AML-193 (cell line): ENCODE measurements around the gene MAGI2.
"Not testable (repeated sequence)": the region's sequence is repeated elsewhere in the genome, so short reads cannot be mapped to it uniquely, and the experiment has no call there.

Source experiments
- DNase-seq, 2 experiments: peaks; one replicate each; lab custom pipeline; 2025; lab: John Stamatoyannopoulos, UW

MAGI2 gene

DNA sequence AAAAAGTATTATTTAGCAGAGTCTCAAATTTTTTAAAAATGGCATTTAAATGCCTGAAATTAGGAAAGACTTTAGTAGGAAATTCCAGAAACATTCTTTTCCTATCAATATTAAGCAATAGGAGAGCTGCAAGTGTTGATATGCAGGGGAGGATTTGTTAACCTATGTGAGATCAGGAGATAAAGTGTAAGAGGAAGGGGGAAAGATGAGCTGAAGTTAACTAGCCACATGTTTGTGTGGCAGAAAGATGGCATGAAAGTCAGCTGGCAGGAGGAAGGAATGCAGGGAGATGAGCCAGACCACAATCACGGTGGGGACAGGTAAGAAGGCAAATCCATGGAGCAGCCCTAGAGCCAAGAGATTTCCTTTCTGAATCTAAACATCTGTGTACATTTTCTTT, 303.6 kb downstream of the MAGI2 start:
- no peak for DNase-seq

DNA sequence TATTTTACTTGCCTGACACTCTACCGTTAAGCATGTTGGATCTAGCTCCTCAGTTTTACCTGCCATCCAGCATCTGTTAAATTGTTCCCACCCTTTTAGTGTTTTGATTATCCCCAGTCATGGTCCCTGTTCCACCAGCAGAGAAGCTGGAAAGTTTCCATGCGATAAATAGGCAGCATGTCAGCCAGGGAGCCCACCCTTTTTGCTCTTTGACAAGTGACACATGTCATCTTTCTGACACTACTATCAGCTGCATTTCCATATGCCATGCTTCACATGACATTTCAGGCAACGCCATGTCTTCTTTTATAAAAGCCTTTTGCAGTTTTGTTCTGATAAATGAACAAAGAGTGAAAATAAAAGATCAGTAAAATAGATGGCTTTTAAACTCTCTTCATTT, 310.8 kb downstream of the MAGI2 start:
- no peak for DNase-seq

DNA sequence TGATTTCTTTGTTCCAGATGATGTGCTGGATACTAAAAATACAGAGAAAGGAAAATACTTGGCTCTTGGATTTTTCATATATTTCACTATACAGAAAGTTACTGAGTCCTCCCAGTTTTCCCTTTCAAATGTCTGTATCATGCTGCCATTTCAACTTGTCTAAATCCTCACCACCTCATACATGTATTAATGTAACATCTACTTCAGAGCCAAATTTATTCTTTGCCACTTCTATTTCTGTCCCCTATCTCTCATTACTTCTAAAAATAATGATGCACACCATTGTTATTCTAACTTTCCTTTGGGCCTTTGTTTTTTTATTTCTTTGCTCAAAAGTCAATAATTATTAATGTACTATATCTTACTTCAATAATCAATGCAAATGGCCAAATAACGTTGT, 312.2 kb downstream of the MAGI2 start:
- DNase-seq = no peak

DNA sequence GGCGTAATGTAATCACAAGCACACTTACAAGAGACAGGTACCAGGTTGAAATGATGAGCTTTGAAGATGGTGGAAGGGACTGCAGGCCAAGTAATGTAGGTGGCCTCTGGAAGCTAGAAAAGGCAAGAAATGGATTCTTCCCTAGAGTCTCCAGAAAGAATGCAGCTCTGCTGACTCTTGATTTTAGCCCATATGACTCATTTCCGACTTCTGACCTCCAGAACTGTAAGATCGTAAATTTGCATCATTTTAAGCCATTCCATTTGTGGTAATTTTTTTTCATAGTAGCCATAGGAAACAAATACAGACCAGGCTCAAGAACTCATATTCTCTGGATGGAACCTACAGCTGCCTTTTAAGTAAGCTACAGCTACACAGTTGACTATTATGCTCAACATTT, 315.5 kb downstream of the MAGI2 start:
- no peak for DNase-seq

DNA sequence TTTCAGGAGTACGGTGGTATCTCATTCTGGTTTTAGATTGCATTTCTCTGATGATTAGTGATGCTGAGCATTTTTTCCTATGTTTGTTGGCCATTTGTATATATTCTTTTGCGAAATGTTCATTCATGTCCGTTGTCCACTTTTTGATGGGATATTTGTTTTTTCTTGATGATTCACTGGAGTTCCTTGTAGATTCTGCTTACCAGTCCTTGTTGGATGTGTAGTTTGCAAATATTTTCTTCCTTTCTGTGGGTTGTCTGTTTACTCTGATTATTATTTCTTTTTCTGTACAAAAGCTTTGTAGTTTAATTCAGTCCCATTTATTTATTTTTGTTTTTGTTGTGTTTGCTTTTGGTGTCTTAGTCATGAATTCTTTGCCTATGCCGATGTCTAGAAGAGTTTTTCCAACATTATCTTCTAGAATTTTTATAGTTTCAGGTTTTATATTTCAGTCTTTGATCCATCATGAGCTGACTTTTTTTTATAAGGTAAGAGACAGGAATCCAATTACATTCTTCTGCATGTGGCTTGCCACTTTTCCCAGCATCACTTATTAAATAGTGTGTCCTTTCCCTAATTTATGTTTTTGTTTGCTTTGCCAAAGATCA, 320.5 kb downstream of the MAGI2 start:
- DNase-seq = no peak

DNA sequence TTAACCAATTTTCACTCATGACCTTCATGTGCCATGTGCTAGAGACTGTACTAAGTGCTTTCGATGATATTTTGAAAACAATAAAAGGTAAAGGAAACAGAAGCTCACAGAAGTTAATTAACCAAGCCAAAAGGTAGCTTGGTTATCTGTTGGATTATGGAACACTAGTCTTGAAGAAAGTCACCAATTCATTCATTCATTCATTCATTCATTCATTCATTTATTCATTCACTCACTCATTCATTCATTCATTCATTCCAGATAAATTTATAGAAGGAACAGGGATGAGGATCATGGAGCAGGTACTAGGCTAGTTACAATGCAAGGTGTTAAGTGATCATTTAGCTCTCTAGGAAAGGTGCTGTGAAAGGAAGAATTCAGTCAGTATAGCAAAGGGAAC, 322.8 kb downstream of the MAGI2 start:
- DNase-seq = no peak

DNA sequence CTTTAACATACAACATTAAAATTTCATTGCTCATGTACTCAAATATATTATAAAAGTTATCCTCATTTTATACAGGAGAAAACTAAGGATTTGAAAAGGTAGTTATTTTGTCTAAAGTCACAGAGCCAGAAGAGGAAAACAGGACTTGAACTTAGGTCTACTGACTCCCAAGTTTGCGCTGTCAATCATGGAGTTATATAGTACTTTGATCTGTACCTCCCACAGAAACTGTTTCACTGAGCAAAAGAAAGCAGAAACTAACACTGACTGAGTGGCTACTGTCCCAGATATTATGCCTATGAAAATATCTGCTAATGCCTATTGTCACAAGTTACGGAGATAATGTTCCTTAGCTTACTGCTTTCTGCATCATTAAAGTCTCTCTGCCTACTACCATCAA, 329.1 kb downstream of the MAGI2 start:
- DNase-seq = no peak

DNA sequence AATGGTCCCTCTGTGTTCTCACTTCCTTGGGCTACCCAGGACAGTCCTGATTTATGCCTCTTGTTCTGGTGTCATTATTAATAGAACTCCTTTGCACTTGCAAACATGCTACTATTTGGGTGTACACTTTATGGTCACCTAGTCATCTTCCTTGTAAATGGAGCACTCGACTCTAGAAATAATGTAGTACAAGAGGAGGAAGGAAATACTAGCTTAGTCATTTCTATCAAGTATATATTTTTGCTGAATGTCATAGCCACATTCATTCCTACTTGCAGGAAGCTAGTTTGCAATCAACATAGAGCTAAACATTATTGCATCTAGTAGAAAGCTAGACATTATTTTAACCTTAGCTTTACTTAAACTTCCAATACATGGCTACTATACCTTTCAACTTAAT, 335.3 kb downstream of the MAGI2 start:
- DNase-seq = no peak

DNA sequence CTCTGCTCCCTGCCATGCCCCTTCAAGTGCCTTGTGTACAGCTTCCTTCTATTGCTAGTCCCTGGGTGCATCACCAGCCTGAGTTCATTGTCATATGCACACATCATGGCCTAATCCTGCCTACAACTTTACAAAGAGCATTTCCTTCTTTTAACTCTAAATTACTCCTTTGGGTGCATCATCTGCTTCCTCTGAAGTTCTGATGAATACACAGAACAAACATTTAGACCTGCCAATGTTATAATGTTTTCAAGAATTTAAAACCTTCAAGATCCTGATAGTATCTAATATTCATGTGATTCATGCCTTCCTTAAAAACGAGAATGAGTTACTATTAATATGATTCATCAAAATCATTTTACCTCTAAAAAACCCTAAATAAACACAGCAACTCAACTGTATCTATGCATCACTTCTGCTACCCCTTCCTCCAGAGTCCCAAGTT, 357.1 kb downstream of the MAGI2 start:
- DNase-seq = no peak

DNA sequence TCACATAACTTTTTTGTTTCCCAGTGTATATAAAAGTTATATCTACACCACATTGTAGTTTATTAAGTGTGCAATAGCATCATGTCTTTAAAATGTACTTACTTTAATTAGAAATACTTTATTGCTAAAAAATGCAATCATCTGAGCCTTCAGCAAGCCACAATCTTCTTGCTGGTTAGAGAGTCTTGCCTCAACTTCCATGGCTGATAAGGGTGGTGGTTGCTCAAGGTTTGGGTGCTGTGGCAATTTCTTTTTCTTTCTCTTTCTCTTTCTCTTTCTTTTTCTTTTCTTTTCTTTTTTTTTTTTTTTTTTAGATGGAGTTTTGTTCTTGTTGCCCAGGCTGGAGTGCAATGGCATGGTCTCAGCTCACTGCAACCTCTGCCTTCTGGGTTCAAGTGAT, 360.0 kb downstream of the MAGI2 start:
- DNase-seq = no peak

DNA sequence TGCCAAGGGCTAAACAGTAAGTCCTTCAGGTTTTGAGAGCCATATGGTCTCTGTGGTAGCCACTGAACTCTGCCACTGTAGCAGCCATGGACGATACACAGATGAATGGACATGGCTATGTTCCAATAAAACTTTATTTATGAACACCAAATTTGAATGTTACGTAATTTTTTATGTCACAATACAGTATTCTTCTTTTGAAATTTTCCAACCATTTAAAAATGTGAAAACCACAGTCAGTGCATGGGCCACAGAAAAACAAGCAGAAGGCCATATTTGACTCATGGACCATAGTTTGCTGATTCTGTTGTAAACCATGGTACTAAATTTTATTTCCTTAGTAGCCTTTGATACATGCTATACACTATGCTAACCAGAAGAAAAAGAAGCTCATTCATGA, 361.8 kb downstream of the MAGI2 start:
- no peak for DNase-seq

DNA sequence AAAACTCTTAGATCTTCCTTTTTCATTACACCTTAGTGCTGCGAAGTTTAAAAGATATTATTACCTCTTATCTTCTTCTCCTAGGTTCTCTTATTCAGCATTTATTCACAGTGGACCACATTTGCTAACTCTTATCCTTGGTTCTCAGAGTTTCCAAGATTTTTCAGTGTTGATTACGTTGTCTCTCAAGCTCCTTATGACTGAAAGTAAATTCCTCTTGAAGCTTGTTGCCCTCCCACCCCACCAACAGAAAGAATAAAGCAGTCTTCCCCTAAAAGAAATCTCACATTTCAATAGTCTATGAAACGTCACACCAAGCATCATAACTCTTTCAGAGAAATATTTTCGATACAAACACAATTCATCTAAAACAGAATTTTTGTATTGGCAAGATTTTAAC, 362.5 kb downstream of the MAGI2 start:
- DNase-seq = no peak

DNA sequence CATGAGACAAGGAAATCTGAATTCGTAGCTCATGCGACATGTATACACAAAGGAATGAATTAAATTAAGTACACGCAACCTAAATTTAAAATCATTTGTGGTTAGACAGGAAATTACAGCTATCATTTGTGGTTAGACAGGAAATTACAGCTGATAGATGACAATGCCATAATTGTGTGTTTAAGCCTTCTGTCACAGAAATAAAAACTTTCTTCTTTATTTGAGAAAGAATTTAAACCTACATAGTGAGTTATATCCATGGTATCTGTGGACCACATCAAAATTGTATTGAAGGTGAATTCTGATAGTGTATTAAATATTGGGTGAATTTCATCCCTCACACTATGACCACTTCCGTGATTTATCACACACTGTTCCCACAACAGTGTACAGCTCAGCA, 362.9 kb downstream of the MAGI2 start:
- DNase-seq = no peak

DNA sequence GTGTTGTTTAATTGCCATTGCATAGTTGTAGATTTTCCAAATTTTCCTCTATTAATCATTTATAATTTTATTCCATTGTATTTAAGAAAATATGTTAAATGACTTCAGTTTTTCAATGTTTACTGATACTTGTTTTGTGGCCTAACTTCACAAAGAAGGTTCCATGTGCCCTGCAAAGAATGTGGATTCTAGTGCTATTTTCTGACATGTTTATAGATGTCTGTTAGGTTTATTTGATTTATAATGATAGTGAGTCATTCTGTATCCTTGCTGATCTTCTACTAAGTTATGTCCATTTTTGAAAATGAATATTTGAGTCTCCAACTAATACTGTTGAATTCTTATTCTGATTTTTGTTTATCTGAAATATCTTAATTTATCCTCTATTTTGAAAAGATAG, 369.0 kb downstream of the MAGI2 start:
- DNase-seq = no peak

DNA sequence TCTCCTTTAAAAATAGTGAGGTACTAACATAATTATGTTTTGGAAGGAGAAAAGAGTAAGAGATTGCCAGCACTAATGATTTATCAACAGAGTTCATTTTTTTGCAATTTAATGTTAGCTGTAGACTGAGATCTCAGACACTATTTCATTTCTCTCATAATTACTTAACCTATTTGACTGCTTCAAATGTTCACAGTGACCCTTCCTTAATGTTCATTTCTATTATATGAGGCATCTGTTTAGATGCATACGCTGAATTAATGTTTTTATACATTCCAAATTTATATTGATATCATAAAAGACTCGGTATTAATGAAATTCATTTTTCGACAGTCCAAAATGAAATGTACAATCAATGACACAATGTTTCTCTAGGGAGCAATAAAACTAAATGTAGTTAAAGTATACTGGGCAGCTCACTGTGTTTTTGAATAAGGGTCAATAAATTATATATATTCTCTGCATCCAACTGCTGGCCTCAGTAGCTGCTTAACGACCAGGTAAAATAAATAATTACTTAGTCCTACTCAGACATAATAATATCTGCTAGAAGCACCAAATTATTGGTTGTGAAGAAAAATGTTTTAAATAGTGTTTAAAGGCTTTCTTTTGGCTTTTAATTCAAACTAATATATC, 373.4 kb downstream of the MAGI2 start:
- DNase-seq = no peak

DNA sequence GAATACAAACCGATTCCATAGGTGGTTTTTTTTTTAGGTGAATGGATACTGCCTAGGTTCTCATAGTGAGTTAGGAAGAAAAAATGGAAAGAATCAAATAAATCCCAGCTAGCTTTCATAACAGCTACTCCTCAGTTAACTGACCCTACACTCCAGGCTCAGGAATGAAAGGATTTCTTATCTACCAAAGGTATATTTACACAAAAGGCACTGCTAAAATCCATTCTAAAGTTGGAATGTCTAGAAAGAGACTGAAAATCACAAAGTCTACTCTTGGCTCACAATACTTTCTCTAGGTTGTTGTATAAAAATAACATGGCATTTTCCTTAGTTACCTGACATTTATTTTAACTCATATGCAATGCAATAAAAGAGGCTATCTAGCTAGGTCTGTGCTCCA, 375.2 kb downstream of the MAGI2 start:
- DNase-seq = no peak

DNA sequence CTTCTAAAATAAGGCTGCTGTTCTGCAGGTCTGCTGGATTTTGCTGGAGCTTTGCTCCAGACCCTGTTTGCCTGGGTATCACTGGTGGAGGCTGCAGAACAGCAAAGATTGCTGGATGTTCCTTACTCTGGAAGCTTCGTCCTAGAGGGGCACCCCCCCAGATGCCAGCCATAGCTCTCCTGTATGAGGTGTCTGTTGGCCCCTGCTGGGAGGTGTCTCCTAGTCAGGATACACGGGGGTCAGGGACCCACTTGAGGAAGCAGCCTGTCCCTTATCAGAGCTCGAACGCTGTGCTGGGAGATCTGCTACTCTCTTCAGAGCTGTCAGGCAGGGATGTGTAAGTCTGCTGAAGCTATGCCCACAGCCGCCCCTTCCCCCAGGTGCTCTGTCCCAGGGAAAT, 382.3 kb downstream of the MAGI2 start:
- DNase-seq = not testable (repeated sequence)

DNA sequence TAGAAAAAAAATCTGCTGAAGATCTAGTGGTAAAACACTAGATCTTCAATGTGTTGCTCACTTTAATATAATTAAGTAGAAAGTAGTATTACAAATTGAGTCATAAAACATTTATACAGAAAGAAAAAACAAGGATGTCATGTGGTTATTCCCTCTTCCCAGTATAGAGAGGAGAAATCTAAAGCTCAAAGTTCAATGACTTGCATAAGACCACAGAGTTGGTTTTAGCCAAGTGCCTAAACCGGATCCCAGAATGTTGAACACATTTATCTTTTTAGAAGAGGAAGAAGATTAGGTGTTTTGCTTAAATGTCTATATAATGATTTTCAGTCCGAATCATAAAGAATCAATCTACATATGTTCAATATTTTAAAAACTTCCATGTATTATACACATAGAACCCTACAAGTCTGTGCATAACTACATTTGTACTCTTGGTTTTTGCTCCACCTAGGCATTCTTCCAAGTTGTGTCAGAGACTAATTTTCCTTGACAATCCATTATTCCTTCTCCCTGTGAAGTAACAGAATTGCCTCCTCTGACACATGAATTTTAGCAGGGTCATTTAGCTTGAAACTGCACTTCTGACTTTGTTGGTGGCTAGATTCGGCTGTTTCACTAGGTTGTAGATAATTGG, 389.2 kb downstream of the MAGI2 start:
- no peak for DNase-seq

DNA sequence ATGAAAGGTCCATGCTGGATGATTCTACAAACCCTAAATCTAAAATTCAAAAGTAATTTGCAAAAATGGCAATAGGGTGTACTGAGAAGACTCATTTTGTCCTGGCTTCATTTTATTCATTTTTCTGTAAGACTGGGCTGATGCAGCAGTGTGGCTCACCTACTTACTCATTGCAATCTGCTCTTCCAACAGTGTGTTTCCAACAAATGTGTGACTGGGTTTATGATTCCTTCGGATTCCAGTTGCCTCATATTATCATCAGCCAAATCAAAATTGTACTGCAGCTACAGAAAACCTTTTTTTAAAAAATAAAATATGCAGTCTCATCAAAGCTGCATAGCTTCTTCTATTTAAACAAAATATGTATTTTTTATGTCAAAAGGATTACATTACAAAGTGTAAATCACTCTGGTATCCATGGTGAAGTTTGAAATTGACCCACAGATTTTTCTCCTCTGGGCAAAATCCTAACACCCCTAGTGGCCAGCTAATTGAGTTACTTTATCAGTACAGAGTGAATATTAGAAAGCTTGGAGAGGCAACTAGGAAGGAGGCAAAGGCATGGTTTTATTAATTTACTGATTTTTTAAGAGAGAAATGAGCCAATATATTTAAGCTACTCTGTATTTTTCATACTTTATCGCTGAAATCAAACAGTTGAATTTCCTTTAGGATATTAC, 390.3 kb downstream of the MAGI2 start:
- DNase-seq = no peak

DNA sequence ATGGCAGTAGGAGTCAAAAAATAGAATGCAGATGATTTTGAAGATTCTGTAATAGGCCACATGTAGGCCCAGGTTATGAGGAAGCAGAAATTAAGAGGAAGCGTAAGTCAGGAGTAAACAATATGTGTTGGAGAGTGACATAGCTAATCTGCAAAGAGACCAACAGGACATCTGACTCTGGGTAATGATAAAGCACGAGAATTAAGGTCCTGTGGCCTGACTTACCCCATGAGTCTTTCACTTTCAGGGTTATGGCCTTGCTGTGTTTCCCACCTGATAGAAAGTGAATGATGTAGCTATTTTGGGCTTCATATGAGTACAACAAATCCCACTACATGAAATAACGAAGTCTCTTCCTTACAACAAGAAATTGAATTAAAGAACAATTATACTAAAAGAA, 393.0 kb downstream of the MAGI2 start:
- DNase-seq = no peak

DNA sequence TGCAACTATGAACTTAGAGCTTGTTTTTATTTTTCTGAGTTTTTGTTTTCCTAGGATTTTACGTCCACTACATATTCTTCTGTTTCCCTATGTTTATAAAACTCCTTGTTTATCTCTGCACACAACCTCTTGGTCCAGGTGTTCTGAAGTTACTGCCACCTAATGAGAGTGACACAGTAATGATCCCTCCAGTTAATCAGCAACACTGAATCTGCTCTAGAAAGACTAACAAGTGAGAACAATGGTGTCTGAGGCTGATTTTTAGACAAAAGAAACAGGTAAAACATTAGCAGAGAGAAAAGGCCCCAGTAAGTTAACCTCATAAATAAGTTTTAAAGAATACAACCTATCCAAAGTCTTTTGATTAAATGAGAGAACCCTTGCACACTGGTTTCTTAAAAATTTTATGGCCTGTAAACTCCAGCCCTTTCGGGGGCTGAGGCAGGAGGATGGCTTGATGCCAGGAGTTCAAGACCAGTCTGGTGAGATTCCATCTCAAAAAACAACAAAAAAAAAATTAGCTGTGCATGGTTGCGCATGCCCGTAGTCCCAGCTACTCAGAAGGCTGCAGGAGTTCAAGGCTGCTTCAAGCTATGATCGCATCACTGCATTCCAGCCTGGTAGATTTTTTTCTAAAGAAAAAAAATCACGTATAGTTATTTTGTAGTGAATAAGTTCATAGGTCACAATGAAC, 397.6 kb downstream of the MAGI2 start:
- no peak for DNase-seq

DNA sequence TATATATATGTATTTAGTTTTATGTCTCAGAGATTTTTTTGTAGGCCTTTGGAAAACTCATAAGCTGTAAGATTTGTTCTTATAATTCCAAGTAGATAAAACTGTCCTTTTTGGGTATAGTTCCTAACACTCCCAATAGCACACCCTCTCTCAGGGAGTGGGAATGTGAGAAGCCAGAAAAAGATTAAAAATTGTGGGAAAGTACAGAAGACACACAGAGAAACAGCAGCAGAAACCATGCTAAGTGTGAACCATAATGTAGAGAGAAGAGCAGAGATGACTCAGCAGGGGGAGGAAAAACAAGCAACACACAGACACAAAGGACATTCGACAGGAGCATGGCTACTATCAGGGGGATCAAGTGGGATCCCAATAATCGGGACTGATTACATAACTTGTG, 401.6 kb downstream of the MAGI2 start:
- no peak for DNase-seq

DNA sequence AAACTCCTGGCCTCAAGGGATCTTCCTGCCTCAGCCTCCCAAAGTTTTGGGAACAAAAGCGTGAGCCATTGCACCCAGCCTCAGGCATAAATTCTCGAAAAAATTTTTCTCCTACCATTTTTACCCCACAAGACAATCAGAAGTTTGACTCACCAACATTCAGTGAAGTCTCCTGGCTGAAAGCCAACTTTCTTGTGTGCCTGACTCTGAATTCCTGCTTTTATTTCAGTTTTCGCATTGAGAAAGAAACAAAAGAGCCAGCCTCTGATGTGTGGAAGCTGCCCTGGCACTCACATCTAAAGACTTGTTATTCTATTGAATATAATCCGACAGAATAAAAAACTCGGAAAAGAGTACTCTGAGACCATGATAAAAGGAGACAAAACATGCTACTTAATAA, 402.9 kb downstream of the MAGI2 start:
- no peak for DNase-seq
